ENCODE measurements around the gene DPP4.

- no peak for TF ChIP-seq CTCF (IDR thresholded peaks at IDR 0.05)
- TF ChIP-seq POLR2A (IDR thresholded peaks at IDR 0.05), result no peak
These were observed 86.7 kb downstream of the DPP4 start for GRCh38 chr2:161987311-161987710.
